Activated naive CD4-positive, alpha-beta T cell treated with anti-CD3 and anti-CD28 coated beads for 36 hours (primary cell): Measurements from ENCODE around the gene UBE2L3. TPM values are rescaled to one million over a fixed set of nuclear protein-coding genes. Genes with fewer than 3 reads are reported as not detected.
A peak's percentile ranks its signal among the peaks of the same experiment; 100 is the strongest.
"Not testable (repeated sequence)": the region's sequence is repeated elsewhere in the genome, so short reads cannot be mapped to it uniquely, and the experiment has no call there.

Experiments used
- CTCF ChIA-PET: fragments of 350-600 bp; sonication (Branson Sonifier 250); formaldehyde crosslinking; loops from one replicate; lab custom pipeline; 2021; ENCODE audit warnings: antibody characterized with exemption; lab: Charles Lee
- DNase-seq: peaks from one replicate; pipeline ENCODE4 v3.0.0-alpha.2; 2020
- H3K27ac Mint-ChIP-seq: one replicate; pipeline ENCODE4 v1.8.0; 2021; ENCODE audit warnings: mild to moderate bottlenecking, mixed read lengths
- H3K27me3 Mint-ChIP-seq: one replicate; pipeline ENCODE4 v1.8.0; 2021; ENCODE audit warnings: low read depth, mixed read lengths
- H3K36me3 Mint-ChIP-seq: one replicate; pipeline ENCODE4 v1.8.0; 2021; ENCODE audit warnings: low read depth, mixed read lengths
- H3K4me1 Mint-ChIP-seq: one replicate; pipeline ENCODE4 v1.8.0; 2021; ENCODE audit warnings: low read depth, mixed read lengths
- H3K4me3 Mint-ChIP-seq: one replicate; pipeline ENCODE4 v1.8.0; 2021; ENCODE audit warnings: mild to moderate bottlenecking, moderate library complexity, mixed read lengths
- H3K9me3 Mint-ChIP-seq: one replicate; pipeline ENCODE4 v1.8.0; 2021; ENCODE audit warnings: mixed read lengths
- intact Hi-C: fragments of 100-400 bp; cut with micrococcal nuclease; formaldehyde crosslinking; loops from one replicate; pipeline ENCODE4 v1.15.1; 2023
- total RNA-seq, 2 experiments: library from RNA; stranded (reverse); gene quantifications; one replicate each; pipeline ENCODE4 v1.2.3, GENCODE V29; 2021

Gene UBE2L3
- total RNA-seq, 2 experiments from 2014 or later = 49.1 to 50.1 TPM

DNA sequence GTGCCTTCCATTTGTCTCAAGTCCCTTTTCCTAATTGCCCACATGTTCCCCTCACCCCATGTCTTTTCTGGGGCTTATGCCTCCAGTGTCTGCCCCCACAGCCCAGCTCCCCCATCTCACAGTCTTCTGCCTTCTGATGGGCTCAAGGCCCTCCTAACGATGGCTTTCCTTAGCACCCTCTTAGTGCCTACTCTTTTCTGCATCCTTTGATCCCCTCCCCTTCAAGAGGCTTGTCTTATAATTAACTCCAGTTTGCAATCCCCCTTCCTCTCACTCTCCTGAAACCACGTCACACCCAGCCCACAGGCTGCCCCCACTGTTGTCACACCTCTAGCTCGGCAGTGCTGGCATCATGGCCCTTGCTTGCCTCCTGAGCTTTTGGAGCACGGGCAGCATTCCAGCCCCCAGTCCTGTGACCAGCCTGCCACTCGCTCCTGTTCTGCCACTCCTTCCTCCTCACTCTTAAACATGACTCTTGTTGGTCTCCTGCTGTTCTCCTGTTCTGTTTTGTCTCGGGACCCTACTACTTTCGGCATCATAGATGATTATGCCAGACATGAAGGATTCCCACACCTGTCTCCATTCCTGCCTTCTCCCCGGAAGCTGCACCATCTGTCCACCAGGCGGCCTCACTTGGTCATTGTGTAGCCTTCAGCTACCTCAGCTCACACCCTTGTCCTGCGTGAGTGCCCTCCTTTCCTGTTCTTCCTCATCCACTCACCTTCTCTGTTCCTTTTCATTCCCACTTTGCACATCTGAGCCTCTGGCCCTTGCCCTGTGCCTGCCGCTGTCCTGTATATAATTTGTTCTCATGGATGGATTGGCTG is 26.1 kb downstream of the UBE2L3 start:
- Mint-ChIP-seq H3K27ac (peak overlapping the region; percentile 15), H3K4me3 (no peak overlapping the region), H3K36me3 (peaks cover 37% of the 10 kb centered on the region), H3K4me1 (peaks cover 47% of the 10 kb centered on the region), H3K9me3 (no peaks in the 10 kb centered on the region), H3K27me3 (no peaks in the 10 kb centered on the region)
- CTCF ChIA-PET = interaction anchor here (0.9 to 1.5 kb wide), 2 partner anchors 36 to 49 kb away, joined by 3 to 5 read pairs; partner anchors contain the start of gene SDF2L1
- DNase-seq = no peak
- intact Hi-C loops = loop anchor here (10.0 kb wide), 1 partner anchor 61 kb away; no protein-coding TSS in a partner anchor

- peaks cover 43% of the 10 kb centered on the region for H3K4me1 Mint-ChIP-seq
- intact Hi-C loops = loop anchor here (10.0 kb wide), 1 partner anchor 60 kb away; no protein-coding TSS in a partner anchor
These were observed 27.4 kb downstream of the UBE2L3 start for GRCh38 chr22:21594865-21595452.

DNA sequence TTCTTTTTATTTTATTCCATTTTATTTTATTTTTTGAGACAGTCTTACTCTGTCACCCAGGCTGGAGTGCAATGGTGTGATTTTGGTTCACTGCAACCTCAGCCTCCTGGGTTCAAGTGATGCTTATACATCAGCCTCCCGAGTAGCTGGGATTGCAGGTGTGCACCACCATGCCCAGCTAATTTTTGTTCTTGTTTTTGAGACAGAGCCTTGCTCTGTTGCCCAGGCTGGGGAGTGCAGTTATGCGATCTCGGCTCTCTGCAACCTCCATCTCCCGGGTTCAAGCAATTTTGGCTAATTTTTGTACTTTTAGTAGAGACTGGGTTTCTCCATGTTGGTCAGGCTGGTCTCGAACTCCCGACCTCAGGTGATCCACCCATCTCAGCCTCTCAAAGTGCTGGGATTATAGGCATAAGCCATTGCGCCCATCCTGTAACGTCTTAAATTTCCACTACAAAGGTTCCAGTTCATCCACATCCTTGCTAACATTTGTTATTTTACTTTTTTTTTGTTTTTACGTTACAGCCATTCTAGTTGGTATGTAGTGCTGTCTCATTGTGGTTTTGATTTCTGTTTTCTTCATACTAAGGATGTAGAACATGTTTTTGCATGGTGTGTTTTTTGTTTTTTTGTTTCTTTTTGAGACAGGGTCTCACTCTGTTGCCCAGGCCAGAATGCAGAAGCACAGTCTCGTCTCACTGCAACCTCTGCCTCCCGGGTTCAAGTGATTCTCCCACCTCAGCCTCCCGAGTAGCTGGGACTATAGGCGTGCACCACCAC is 29.0 kb downstream of the UBE2L3 start:
- H3K27me3 Mint-ChIP-seq, H3K27ac Mint-ChIP-seq, CTCF ChIA-PET: not testable (repeated sequence)

More at GRCh38 chr22:21594865-21595452, 27.4 kb downstream of the UBE2L3 start:
- CTCF ChIA-PET = no interaction called here
- Mint-ChIP-seq H3K9me3 (no peaks in the 10 kb centered on the region), H3K27ac (no peak overlapping the region), H3K4me3 (no peak overlapping the region), H3K27me3 (no peaks in the 10 kb centered on the region), H3K36me3 (peaks cover 37% of the 10 kb centered on the region)
- no peak for DNase-seq

GRCh38 chr22:21598302-21598701 is 30.8 kb downstream of the UBE2L3 start:
- no peak overlapping the region for H3K4me3 Mint-ChIP-seq
- H3K4me1 Mint-ChIP-seq = peaks cover 36% of the 10 kb centered on the region
- CTCF ChIA-PET = interaction anchor here (0.6 to 1.4 kb wide), 3 partner anchors 23 to 318 kb away, joined by 3 to 4 read pairs (median 3); no protein-coding TSS in a partner anchor
- H3K27ac Mint-ChIP-seq = peak overlapping the region; percentile 17
- no peak for DNase-seq
- H3K36me3 Mint-ChIP-seq = peaks cover 30% of the 10 kb centered on the region
- no peaks in the 10 kb centered on the region for H3K27me3 Mint-ChIP-seq
- no peaks in the 10 kb centered on the region for H3K9me3 Mint-ChIP-seq
- intact Hi-C loops = loop anchor here (10.0 kb wide), 1 partner anchor 56 kb away; no protein-coding TSS in a partner anchor

More for the DNA sequence above, 29.0 kb downstream of the UBE2L3 start:
- H3K36me3 Mint-ChIP-seq = peaks cover 36% of the 10 kb centered on the region
- H3K4me3 Mint-ChIP-seq, H3K9me3 Mint-ChIP-seq, DNase-seq: not testable (repeated sequence)
- intact Hi-C loops = loop anchor here (10.0 kb wide), 1 partner anchor 58 kb away; no protein-coding TSS in a partner anchor
- peaks cover 37% of the 10 kb centered on the region for H3K4me1 Mint-ChIP-seq

DNA sequence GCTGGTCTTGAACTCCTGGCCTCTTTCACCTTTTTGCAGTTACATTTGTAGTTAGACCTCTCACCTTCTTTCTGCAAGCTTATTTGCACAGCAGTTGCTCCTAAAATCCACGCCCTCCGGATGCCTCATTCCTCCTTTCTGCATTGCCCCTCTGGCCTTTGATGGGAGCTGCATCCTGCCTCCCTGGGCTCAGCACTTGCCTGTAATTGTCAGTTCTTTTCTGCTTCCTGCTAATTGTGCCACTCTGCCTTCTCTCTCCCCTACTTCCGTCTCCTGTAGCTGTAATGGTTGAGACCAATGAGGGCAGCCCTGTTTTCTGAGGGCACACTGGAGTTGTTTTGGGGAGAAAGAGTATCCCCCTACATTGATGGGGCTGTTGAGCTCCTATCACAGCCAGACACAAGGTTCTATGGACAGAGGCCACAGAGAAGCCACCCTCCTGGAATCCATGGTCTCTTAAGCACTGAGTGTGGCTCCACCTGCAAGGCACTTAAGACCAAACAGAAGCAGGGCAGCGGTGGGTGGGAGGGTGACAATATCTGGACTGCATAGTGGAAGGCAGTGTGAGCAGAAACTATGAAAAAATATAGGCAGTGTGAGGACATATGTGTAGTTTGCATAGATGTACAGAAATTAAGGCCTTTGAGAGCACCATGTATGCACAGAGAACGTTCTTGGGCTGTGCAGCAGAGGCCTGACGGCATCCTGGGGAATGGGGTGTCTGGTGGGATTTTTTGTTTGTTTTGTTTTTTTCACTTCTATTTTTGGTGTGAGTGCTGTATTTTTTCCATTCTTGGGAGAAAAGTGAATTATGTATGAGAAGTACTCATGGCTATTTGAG is 31.8 kb downstream of the UBE2L3 start:
- peaks cover 31% of the 10 kb centered on the region for H3K4me1 Mint-ChIP-seq
- H3K36me3 Mint-ChIP-seq = peaks cover 21% of the 10 kb centered on the region
- no peaks in the 10 kb centered on the region for H3K9me3 Mint-ChIP-seq
- H3K27me3 Mint-ChIP-seq = no peaks in the 10 kb centered on the region
- no peak overlapping the region for H3K27ac Mint-ChIP-seq
- no peak overlapping the region for H3K4me3 Mint-ChIP-seq
- DNase-seq = no peak
- intact Hi-C loops = loop anchor here (10.0 kb wide), 1 partner anchor 56 kb away; no protein-coding TSS in a partner anchor
- CTCF ChIA-PET = no interaction called here

DNA sequence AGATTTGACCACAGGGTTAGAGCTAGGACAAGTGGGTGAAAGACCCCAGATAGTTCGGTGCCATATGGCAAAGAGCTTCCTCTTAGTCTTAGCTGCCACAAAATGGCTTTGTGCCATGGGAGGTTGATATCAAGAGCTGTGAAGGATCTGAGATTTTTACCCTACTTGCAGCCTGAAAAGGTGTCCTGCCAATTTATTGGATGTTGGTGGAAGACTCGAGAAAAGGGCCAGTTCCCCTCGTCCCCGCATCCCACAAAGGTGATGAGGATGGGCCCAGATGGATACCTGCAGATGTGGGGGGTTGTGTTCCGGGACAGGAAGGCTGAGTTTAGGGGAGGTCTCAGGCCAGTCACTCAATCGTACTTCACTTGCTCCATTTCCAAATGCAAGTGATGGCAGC is 35.1 kb downstream of the UBE2L3 start:
- Mint-ChIP-seq H3K27me3 (no peaks in the 10 kb centered on the region), H3K27ac (no peak overlapping the region), H3K36me3 (peaks cover 2% of the 10 kb centered on the region), H3K9me3 (no peaks in the 10 kb centered on the region), H3K4me3 (no peak overlapping the region), H3K4me1 (peaks cover 40% of the 10 kb centered on the region)
- intact Hi-C loops = no loop called here
- no peak for DNase-seq
- CTCF ChIA-PET = interaction anchor here (1.0 kb wide), 1 partner anchor 26 kb away, joined by 5 read pairs; the partner anchor contains the start of gene YDJC

GRCh38 chr22:21603973-21604372 is 36.5 kb downstream of the UBE2L3 start:
- no peaks in the 10 kb centered on the region for H3K27me3 Mint-ChIP-seq

DNA sequence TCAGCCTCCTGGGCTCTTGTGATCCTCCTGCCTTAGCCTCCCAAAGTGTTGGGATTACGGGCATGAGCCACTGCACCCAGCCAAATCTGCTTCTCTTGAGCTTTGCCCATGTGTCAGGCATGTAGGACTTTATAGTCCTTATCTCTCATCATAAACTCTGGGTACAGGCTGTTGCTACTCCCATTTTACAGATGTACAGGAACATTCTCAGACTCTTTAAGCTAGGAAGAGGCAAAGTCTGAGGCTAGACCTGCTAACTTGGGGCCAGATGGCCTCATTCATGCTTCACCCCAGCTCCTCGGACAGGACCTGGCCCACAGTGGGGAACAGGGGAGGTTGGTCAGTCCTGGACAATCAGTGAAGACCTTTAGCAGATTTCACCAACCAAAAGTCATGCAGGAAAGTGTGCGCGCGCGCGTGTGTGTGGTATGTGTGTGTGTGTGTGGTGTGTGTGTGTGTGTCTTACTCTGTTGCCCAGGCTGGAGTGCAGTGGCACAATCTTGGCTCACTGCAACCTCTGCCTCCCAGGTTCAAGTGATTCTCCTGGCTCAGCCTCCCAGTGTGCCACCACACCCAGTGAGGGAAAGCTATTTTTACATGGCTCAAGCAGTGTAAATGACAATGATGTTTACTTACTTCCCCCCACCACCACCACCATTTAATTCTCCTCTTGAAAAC is 38.5 kb downstream of the UBE2L3 start:
- Mint-ChIP-seq H3K27me3 (no peaks in the 10 kb centered on the region), H3K27ac (peak overlapping the region; percentile 15), H3K9me3 (no peaks in the 10 kb centered on the region), H3K36me3 (peaks cover 3% of the 10 kb centered on the region), H3K4me3 (no peak overlapping the region), H3K4me1 (peaks cover 28% of the 10 kb centered on the region)
- intact Hi-C loops = no loop called here
- CTCF ChIA-PET = interaction anchor here (0.6 kb wide), 1 partner anchor 43 kb away, joined by 5 read pairs; no protein-coding TSS in a partner anchor
- DNase-seq = no peak

More at GRCh38 chr22:21603973-21604372, 36.5 kb downstream of the UBE2L3 start:
- Mint-ChIP-seq H3K36me3 (peaks cover 3% of the 10 kb centered on the region), H3K27ac (no peak overlapping the region), H3K4me3 (no peak overlapping the region), H3K9me3 (no peaks in the 10 kb centered on the region), H3K4me1 (peaks cover 37% of the 10 kb centered on the region)
- CTCF ChIA-PET = interaction anchor here (0.8 to 1.1 kb wide), 2 partner anchors 24 to 38 kb away, joined by 3 read pairs; partner anchors contain the start of gene SDF2L1
- no peak for DNase-seq
- intact Hi-C loops = no loop called here

DNA sequence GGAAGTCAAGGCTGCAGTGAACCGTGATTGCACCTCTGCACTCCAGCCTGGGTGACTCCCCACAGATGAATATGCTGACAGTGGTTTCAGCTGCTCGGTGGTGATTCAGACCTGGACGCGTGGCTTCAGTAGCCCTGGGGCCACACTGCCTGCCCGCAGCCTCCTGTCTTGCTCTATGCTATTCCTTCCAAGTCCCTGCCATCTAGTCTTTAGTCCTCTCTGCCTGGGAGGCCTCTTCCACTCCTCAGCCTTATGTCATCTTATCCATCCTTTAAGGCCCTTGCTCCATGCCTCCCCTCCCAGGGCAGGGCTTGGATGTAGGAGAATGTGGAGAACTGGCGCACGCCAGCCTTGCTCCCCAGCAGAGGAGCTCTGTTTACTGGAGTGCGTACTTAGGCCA is 39.3 kb downstream of the UBE2L3 start:
- Mint-ChIP-seq H3K27ac (peak overlapping the region; percentile 36), H3K9me3 (no peaks in the 10 kb centered on the region), H3K4me3 (no peak overlapping the region), H3K4me1 (peaks cover 33% of the 10 kb centered on the region), H3K27me3 (no peaks in the 10 kb centered on the region), H3K36me3 (peaks cover 5% of the 10 kb centered on the region)
- intact Hi-C loops = no loop called here
- no peak for DNase-seq
- CTCF ChIA-PET = no interaction called here

DNA sequence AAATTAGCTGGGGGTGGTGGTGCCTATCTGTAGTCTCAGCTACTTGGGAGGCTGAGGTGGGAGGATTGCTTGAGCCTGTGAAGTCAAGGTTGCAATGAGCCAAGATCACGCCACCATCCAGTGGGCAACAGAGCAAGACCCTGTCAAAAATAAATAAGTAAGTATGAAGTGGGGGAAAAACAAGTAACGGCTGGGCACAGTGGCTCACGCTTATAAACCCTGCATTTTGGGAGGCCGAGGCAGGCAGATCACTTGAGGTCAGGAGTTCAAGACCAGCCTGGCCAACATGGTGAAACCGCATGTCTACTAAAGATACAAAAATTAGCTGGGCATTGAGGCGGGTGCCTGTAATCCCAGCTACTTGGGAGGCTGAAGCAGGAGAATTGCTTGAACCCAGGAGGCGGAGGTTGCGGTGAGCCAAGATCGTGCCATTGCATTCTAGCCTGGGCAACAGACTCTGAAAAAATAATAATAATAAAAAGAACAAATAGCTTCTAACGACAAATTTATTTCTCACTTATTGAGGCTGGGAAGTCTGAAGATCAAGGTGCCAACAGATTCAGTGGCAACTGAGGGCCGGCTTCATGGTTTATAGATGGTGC is 42.1 kb downstream of the UBE2L3 start:
- intact Hi-C loops = loop anchor here (10.0 kb wide), 1 partner anchor 585 kb away; no protein-coding TSS in a partner anchor
- CTCF ChIA-PET = interaction anchor here (1.0 to 1.4 kb wide), 2 partner anchors 14 to 32 kb away, joined by 3 read pairs; partner anchors contain the start of gene SDF2L1
- not testable (repeated sequence) for H3K27ac Mint-ChIP-seq, H3K9me3 Mint-ChIP-seq, DNase-seq, H3K4me3 Mint-ChIP-seq, H3K27me3 Mint-ChIP-seq
- peaks cover 18% of the 10 kb centered on the region for H3K36me3 Mint-ChIP-seq
- H3K4me1 Mint-ChIP-seq = peaks cover 29% of the 10 kb centered on the region
